Stomach (tissue), 4 donors: ENCODE data around the gene MYBL2.
A peak's percentile ranks its signal among the peaks of the same experiment; 100 is the strongest.

Experiments
- CTCF ChIP-seq, 7 experiments: fragments of 450-650 bp in 4 of 7; fragments of 200-600 bp in 3 of 7; sonication (generic) in 3 of 7; IDR thresholded peaks; one replicate each; pipeline ENCODE4 v1.5.1; 2016 to 2019; ENCODE audit warnings: antibody characterized with exemption in 7 of 7, control low read depth in 2 of 7, mild to moderate bottlenecking in 1 of 7
- EP300 ChIP-seq: sonication (generic); formaldehyde crosslinking; IDR thresholded peaks from one replicate; pipeline ENCODE4 v1.6.1; 2017; ENCODE audit warnings: antibody characterized with exemption
- POLR2A ChIP-seq, 4 donors: fragments of 450-650 bp; IDR thresholded peaks; one replicate each; pipeline ENCODE4 v1.6.1; 2016; ENCODE audit warnings: antibody characterized with exemption in 4 of 4, control low read depth in 2 of 4, mild to moderate bottlenecking in 1 of 4, moderate library complexity in 1 of 4
- POLR2AphosphoS5 ChIP-seq, 3 donors: sonication (generic); formaldehyde crosslinking; IDR thresholded peaks; one replicate each; pipeline ENCODE4 v1.6.1; 2016; ENCODE audit warnings: antibody characterized with exemption in 3 of 3

GRCh38 chr20:43691928-43692524 is 25.1 kb downstream of the MYBL2 start:
- TF ChIP-seq CTCF (IDR thresholded peaks at IDR 0.05) (peak in 2 of 7 experiments; percentile 22 to 37), POLR2A (IDR thresholded peaks at IDR 0.05) (no peak), EP300 (no peak), POLR2AphosphoS5 (IDR thresholded peaks at IDR 0.05) (no peak)
